ENCODE data around the gene MRPS2.
"Not testable (repeated sequence)": the region's sequence is repeated elsewhere in the genome, so short reads cannot be mapped to it uniquely, and the experiment has no call there.

The MRPS2 gene

GRCh38 chr9:135500525-135501260 is at the start of gene MRPS2:
Gene MRPS2, plus strand, starts transcription at chr9:135500682. Its CDS starts 29 bp downstream, at chr9:135500711.
- peak; percentile 75 for DNase-seq

GRCh38 chr9:135450956-135451355 is 49.5 kb upstream of the MRPS2 start:
- DNase-seq = no peak

GRCh38 chr9:135451909-135452308 is 48.6 kb upstream of the MRPS2 start:
- not testable (repeated sequence) for DNase-seq

- no peak for DNase-seq
Observed at GRCh38 chr9:135454737-135455136, 45.7 kb upstream of the MRPS2 start.

- no peak for DNase-seq
Observed at GRCh38 chr9:135455401-135456030, 45.0 kb upstream of the MRPS2 start.

GRCh38 chr9:135456436-135457104 is 43.9 kb upstream of the MRPS2 start:
- DNase-seq = no peak

GRCh38 chr9:135458478-135458877 is 42.0 kb upstream of the MRPS2 start:
- not testable (repeated sequence) for DNase-seq

- DNase-seq = no peak
Observed at GRCh38 chr9:135461936-135462335, 38.5 kb upstream of the MRPS2 start.

- DNase-seq = peak; percentile 55
Observed at GRCh38 chr9:135463140-135463539, 37.3 kb upstream of the MRPS2 start.

GRCh38 chr9:135464181-135464580 is 36.3 kb upstream of the MRPS2 start:
- DNase-seq = peak; percentile 94

GRCh38 chr9:135468854-135469521 is 31.5 kb upstream of the MRPS2 start:
- peak; percentile 56 for DNase-seq

- DNase-seq = no peak
Observed at GRCh38 chr9:135471791-135472640, 28.5 kb upstream of the MRPS2 start.

GRCh38 chr9:135473972-135474543 is 26.4 kb upstream of the MRPS2 start:
- no peak for DNase-seq

- no peak for DNase-seq
Observed at GRCh38 chr9:135474915-135475314, 25.6 kb upstream of the MRPS2 start.

- DNase-seq = peak; percentile 74
Observed at GRCh38 chr9:135476561-135477355, 23.7 kb upstream of the MRPS2 start.

GRCh38 chr9:135478191-135478590 is 22.3 kb upstream of the MRPS2 start:
- DNase-seq = no peak

- DNase-seq = peak; percentile 19
Observed at GRCh38 chr9:135478829-135479468, 21.5 kb upstream of the MRPS2 start.

- peak; percentile 26 for DNase-seq
Observed at GRCh38 chr9:135479469-135480052, 20.9 kb upstream of the MRPS2 start, which contains the start of gene PPP1R26. Gene PPP1R26, plus strand, starts transcription at chr9:135479782. Its CDS starts 4,729 bp downstream, at chr9:135484511.

- peak; percentile 29 for DNase-seq
Observed at GRCh38 chr9:135480071-135480939, 20.2 kb upstream of the MRPS2 start.
